ENCODE results near the gene SIN3B. TPM values are rescaled to one million over a fixed set of nuclear protein-coding genes. Genes with fewer than 3 reads are reported as not detected.

Gene SIN3B
- total and polyA plus RNA-seq, 9 donors = 35.3 to 92.0 (median 56.9) TPM

GRCh38 chr19:16914421-16914820 is 85.2 kb downstream of the SIN3B start:
- TF ChIP-seq POLR2A (IDR thresholded peaks at IDR 0.05) = no peak
- no peak for TF ChIP-seq EP300 (IDR thresholded peaks at IDR 0.05)
- TF ChIP-seq, protein P1, sequence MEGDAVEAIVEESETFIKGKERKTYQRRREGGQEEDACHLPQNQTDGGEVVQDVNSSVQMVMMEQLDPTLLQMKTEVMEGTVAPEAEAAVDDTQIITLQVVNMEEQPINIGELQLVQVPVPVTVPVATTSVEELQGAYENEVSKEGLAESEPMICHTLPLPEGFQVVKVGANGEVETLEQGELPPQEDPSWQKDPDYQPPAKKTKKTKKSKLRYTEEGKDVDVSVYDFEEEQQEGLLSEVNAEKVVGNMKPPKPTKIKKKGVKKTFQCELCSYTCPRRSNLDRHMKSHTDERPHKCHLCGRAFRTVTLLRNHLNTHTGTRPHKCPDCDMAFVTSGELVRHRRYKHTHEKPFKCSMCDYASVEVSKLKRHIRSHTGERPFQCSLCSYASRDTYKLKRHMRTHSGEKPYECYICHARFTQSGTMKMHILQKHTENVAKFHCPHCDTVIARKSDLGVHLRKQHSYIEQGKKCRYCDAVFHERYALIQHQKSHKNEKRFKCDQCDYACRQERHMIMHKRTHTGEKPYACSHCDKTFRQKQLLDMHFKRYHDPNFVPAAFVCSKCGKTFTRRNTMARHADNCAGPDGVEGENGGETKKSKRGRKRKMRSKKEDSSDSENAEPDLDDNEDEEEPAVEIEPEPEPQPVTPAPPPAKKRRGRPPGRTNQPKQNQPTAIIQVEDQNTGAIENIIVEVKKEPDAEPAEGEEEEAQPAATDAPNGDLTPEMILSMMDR (IDR thresholded peaks at IDR 0.05) = no peak
- peaks cover 0 to 14% of the 10 kb centered on the region in 2 donors for H3K9me3 ChIP-seq
- no peaks in the 10 kb centered on the region for H3K27me3 ChIP-seq
- H3K4me1 ChIP-seq (ENCODE audit: insufficient read depth) = no peaks in the 10 kb centered on the region
- H3K36me3 ChIP-seq = no peaks in the 10 kb centered on the region
- intact Hi-C loops (cut with DNase I) = no loop called here
- H3K27ac ChIP-seq = no peak overlapping the region
- no peak for DNase-seq
- H3K4me3 ChIP-seq = no peak overlapping the region
- WGBS, 3 donors = 93 to 95% (median 94%) methylated on average over 11 of the region's 11 CpGs

GRCh38 chr19:16915135-16915534 is 85.9 kb downstream of the SIN3B start:
- peaks cover 0 to 14% of the 10 kb centered on the region in 2 donors for H3K9me3 ChIP-seq
- WGBS, 3 donors = 78 to 94% (median 81%) methylated on average over 3 of the region's 3 CpGs
- TF ChIP-seq POLR2A (IDR thresholded peaks at IDR 0.05) (no peak), EP300 (IDR thresholded peaks at IDR 0.05) (no peak)
- TF ChIP-seq, protein P1 (IDR thresholded peaks at IDR 0.05) = no peak
- no peak for DNase-seq
- H3K4me1 ChIP-seq (ENCODE audit: insufficient read depth) = no peaks in the 10 kb centered on the region
- H3K36me3 ChIP-seq = no peaks in the 10 kb centered on the region
- no peak overlapping the region for H3K4me3 ChIP-seq
- H3K27me3 ChIP-seq = no peaks in the 10 kb centered on the region
- no peak overlapping the region for H3K27ac ChIP-seq
- intact Hi-C loops (cut with DNase I) = no loop called here

DNA sequence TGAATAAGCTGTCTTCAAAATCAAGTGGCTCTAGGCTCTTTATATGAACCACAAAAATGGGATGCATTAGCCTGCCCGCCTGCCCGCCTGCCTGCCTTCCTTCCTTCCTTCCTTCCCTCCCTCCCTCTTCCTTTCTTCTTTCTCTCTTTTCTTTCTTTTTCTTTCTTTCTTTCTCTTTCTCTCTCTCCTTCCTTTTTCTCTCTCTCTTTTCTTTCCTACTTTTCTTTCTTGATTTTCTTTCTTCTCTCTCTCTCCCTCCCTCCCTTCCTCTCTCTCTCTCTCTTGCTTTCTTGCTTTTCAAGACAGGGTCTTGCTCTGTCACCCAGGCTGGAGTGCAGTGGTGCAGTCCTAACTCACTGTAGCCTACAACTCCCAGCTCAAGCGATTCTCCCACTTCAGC is 86.5 kb downstream of the SIN3B start:
- WGBS, 3 donors = 59 to 83% (median 82%) methylated on average over 3 of the region's 3 CpGs
- TF ChIP-seq EP300 (IDR thresholded peaks at IDR 0.05) (no peak), POLR2A (IDR thresholded peaks at IDR 0.05) (no peak)
- TF ChIP-seq, protein P1 (IDR thresholded peaks at IDR 0.05) = no peak
- DNase-seq = no peak
- H3K4me1 ChIP-seq (ENCODE audit: insufficient read depth) = no peaks in the 10 kb centered on the region
- no peak overlapping the region for H3K27ac ChIP-seq
- no peaks in the 10 kb centered on the region for H3K27me3 ChIP-seq
- intact Hi-C loops (cut with DNase I) = no loop called here
- H3K4me3 ChIP-seq = no peak overlapping the region
- no peaks in the 10 kb centered on the region for H3K36me3 ChIP-seq
- H3K9me3 ChIP-seq = peaks cover 0 to 14% of the 10 kb centered on the region in 2 donors

DNA sequence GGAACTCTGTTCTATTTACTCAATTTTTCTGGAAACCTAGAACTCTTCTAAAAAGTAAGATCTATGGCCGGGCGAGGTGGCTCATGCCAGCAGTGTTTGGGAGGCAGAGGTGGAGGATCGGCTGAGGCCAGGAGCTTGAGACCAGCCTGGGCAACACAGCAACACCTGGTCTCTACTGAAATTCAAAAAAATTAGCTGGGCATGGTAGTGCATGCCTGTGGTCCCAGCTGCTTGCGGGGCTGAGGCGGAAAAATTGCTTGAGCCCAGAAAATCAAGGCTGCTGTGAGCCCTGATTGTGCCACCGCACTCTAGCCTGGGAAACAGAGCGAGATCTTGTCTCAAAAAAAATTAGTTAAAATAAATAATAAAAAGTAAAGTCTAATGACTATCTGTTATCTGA is 88.2 kb downstream of the SIN3B start:
- whole genome bisulfite sequencing, 3 donors = 80 to 88% (median 86%) methylated on average over 7 of the region's 7 CpGs
- intact Hi-C loops (cut with DNase I) = no loop called here
- Histone ChIP-seq H3K36me3 (no peaks in the 10 kb centered on the region), H3K27ac (no peak overlapping the region), H3K9me3 (peaks cover 0 to 10% of the 10 kb centered on the region in 2 donors), H3K4me1 (ENCODE audit: insufficient read depth) (no peaks in the 10 kb centered on the region), H3K27me3 (no peaks in the 10 kb centered on the region), H3K4me3 (no peak overlapping the region)
- DNase-seq = no peak
- TF ChIP-seq, protein P1 (IDR thresholded peaks at IDR 0.05) = no peak
- no peak for TF ChIP-seq EP300 (IDR thresholded peaks at IDR 0.05)
- TF ChIP-seq POLR2A (IDR thresholded peaks at IDR 0.05) = no peak

Data from ovary (tissue), 9 donors.